Osteocyte (in vitro differentiated cells): ENCODE measurements around the gene BLVRB. TPM values are rescaled to one million over a fixed set of nuclear protein-coding genes. Genes with fewer than 3 reads are reported as not detected.
"Not testable (repeated sequence)": the region's sequence is repeated elsewhere in the genome, so short reads cannot be mapped to it uniquely, and the experiment has no call there.

Experiments
- DNase-seq: peaks from one replicate; pipeline ENCODE4 v3.0.0; 2021; ENCODE audit warnings: mixed read lengths; ENCODE audit not compliant: unreplicated experiment; ENCODE audit errors: extremely low spot score
- H3K27ac Mint-ChIP-seq: one replicate; pipeline ENCODE4 v1.8.0; 2021; ENCODE audit warnings: mild to moderate bottlenecking, mixed read lengths; ENCODE audit not compliant: unreplicated experiment
- H3K27me3 Mint-ChIP-seq: one replicate; pipeline ENCODE4 v1.8.0; 2021; ENCODE audit warnings: mixed read lengths; ENCODE audit not compliant: unreplicated experiment
- H3K36me3 Mint-ChIP-seq: one replicate; pipeline ENCODE4 v1.8.0; 2021; ENCODE audit warnings: mixed read lengths; ENCODE audit not compliant: unreplicated experiment
- H3K4me1 Mint-ChIP-seq: one replicate; pipeline ENCODE4 v1.8.0; 2021; ENCODE audit warnings: mixed read lengths; ENCODE audit not compliant: unreplicated experiment
- H3K4me3 Mint-ChIP-seq: one replicate; pipeline ENCODE4 v1.8.0; 2021; ENCODE audit warnings: mild to moderate bottlenecking, moderate library complexity, mixed read lengths; ENCODE audit not compliant: unreplicated experiment
- H3K9me3 Mint-ChIP-seq: one replicate; pipeline ENCODE4 v1.8.0; 2021; ENCODE audit warnings: mixed read lengths; ENCODE audit not compliant: unreplicated experiment
- CTCF ChIP-seq: fragments of 200-600 bp; sonication (generic); IDR thresholded peaks from 2 replicates; pipeline ENCODE4 v1.5.0; 2021; ENCODE audit warnings: antibody characterized with exemption, mild to moderate bottlenecking, moderate library complexity
- total RNA-seq: library from RNA; stranded (reverse); gene quantifications from 2 replicates; pipeline ENCODE4 v1.2.1, GENCODE V29; 2021

The BLVRB gene
- total RNA-seq, 1 donor from 2014 or later: 45.6 TPM

GRCh38 chr19:40411125-40411842, 54.3 kb downstream of the BLVRB start:
- TF ChIP-seq CTCF: no peak
- Mint-ChIP-seq H3K27ac (peak overlapping the region; percentile 10), H3K36me3 (no peaks in the 10 kb centered on the region), H3K4me3 (no peak overlapping the region), H3K27me3 (no peaks in the 10 kb centered on the region), H3K4me1 (peaks cover 28% of the 10 kb centered on the region), H3K9me3 (no peaks in the 10 kb centered on the region)
- DNase-seq: no peak

DNA sequence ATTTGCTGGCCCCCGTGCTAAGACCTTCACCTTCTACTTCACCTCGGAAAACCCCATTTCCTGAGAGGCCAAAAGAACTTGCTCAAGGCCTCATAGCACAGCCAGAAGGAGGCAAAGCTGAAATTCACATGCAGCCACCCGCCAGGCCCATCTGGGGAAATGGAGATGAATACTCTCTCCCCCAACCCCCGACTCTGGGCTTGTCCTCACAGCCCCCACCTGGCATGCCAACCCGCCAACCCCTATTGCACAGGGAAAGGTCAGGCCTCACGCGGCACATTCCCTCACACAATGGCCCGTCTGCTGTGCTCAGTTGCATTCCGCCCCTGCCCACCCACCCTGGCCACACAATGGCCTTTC, 55.5 kb downstream of the BLVRB start:
- no peaks in the 10 kb centered on the region for H3K9me3 Mint-ChIP-seq
- no peaks in the 10 kb centered on the region for H3K36me3 Mint-ChIP-seq
- no peak for TF ChIP-seq CTCF
- DNase-seq: no peak
- no peak overlapping the region for H3K27ac Mint-ChIP-seq
- H3K4me1 Mint-ChIP-seq: peaks cover 24% of the 10 kb centered on the region
- no peaks in the 10 kb centered on the region for H3K27me3 Mint-ChIP-seq
- H3K4me3 Mint-ChIP-seq: no peak overlapping the region

GRCh38 chr19:40408598-40408925, 57.0 kb downstream of the BLVRB start:
- H3K36me3 Mint-ChIP-seq, H3K4me3 Mint-ChIP-seq, H3K27me3 Mint-ChIP-seq, H3K27ac Mint-ChIP-seq, H3K9me3 Mint-ChIP-seq, DNase-seq: not testable (repeated sequence)
- peaks cover 12% of the 10 kb centered on the region for H3K4me1 Mint-ChIP-seq

DNA sequence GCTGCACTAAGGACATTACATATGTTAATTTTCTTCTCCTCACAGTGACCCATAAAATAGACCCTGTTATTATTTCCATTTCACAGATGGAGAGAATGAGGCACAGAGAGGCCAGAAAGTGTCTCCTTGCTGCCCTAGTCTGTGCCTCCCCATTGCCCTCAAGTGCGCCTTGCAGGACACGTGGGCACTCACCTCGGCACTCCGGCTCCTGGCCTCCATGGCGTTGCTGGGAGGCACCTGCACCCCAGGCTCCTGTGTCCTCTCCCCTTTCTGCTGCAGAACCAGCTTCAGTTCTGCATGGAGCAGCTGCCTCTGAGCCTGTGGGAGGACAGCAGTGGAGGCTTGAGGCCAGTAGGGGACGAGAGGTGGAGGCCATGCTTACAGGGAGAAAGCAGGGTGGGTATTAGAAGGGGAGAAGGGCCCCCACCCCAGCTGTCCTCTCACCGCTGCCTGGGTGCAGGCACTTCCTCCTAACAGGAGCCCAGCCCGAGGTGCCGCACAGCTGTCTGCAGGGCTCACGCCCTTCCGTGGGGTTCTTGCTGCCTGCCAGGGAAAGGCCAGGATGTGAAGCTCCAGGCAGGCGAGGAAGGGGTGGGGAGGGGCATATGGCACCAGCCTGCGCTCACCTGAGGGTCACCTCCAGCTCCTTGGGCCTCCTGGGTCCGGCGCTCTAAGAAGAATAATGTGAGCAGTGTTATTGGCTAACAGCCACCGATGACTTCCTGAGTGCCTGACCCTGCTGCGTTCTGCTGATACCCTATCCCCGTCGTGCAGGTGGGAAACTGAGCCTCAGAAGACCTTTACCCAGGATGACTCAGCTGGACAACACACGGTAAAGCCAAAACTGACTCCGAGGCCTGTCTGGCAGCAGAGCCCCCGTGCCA, 57.6 kb downstream of the BLVRB start:
- no peaks in the 10 kb centered on the region for H3K9me3 Mint-ChIP-seq
- no peaks in the 10 kb centered on the region for H3K36me3 Mint-ChIP-seq
- DNase-seq: no peak
- no peak overlapping the region for H3K4me3 Mint-ChIP-seq
- H3K4me1 Mint-ChIP-seq: peaks cover 14% of the 10 kb centered on the region
- H3K27me3 Mint-ChIP-seq: no peaks in the 10 kb centered on the region
- no peak for TF ChIP-seq CTCF
- H3K27ac Mint-ChIP-seq: no peak overlapping the region

DNA sequence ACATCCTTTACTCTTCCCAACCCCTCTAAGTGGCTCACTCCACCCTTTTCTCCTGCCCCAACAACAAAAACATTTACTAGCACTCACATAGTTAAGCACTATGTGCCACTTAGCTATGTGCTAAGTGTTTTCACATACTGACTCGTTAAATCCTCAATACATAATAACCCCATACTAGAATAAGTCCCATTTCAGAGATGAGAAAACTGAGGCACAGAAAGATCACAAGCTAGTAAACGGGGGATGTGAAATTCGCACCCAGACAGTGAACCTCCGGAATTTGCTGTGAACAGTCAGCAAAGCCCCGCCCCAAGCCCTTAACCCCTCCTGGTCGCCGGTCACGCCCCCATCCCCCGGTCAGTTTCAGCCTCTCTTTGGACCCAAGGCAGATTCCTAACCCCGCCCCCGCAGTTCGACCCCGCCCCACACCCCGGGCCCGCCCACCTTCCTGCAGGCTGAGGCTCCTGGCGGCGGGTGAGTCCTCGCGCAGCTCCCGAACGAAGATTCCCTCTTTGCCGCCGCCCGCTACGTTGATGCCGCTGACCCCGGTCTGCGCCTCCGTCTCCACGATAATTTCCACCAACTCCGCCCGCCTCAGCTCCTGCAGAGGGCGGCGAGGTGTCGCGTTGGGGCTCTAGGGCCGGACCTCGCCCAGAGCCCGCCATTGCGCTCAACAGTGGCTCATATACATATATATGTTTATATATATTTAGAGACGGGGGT, 62.1 kb downstream of the BLVRB start:
- H3K9me3 Mint-ChIP-seq: no peaks in the 10 kb centered on the region
- no peak for TF ChIP-seq CTCF
- peaks cover 9% of the 10 kb centered on the region for H3K4me1 Mint-ChIP-seq
- H3K27ac Mint-ChIP-seq: peak overlapping the region; percentile 74
- peaks cover 3% of the 10 kb centered on the region for H3K36me3 Mint-ChIP-seq
- H3K4me3 Mint-ChIP-seq: peak overlapping the region; percentile 93
- no peaks in the 10 kb centered on the region for H3K27me3 Mint-ChIP-seq
- peak; percentile 93 for DNase-seq
